Tibial nerve (tissue), 4 donors: ENCODE measurements around the gene RIN1.

Experiments used
- CTCF ChIP-seq, 5 experiments: fragments of 200-600 bp in 3 of 5; fragments of 450-650 bp in 2 of 5; sonication (generic) in 3 of 5; IDR thresholded peaks; one replicate each; pipeline ENCODE4 v1.5.1; 2016 to 2019; ENCODE audit warnings: antibody characterized with exemption in 5 of 5, mild to moderate bottlenecking in 3 of 5, moderate library complexity in 2 of 5
- EP300 ChIP-seq, 2 donors: sonication (generic); formaldehyde crosslinking; IDR thresholded peaks; one replicate each; pipeline ENCODE4 v1.6.1; 2017; ENCODE audit warnings: antibody characterized with exemption in 2 of 2, mild to moderate bottlenecking in 1 of 2
- POLR2A ChIP-seq, 2 donors: fragments of 450-650 bp; IDR thresholded peaks; one replicate each; pipeline ENCODE4 v1.6.1; 2017; ENCODE audit warnings: antibody characterized with exemption in 2 of 2, mild to moderate bottlenecking in 2 of 2, moderate library complexity in 2 of 2

- TF ChIP-seq CTCF (IDR thresholded peaks at IDR 0.05): no peak
- TF ChIP-seq POLR2A (IDR thresholded peaks at IDR 0.05): peak in 1 of 2 donors; percentile 28
- peak in 1 of 2 donors; percentile 66 for TF ChIP-seq EP300 (IDR thresholded peaks at IDR 0.05)
Observed at GRCh38 chr11:66347425-66348276, 11.4 kb upstream of the RIN1 start, which contains the start of gene B4GAT1.
